IPS-18a (cell line): ENCODE data around the gene PRR7.

Source experiments
- H3K27ac ChIP-seq: one replicate; pipeline ENCODE4 v1.5.1; 2013; ENCODE audit warnings: low read length
- H3K27me3 ChIP-seq: one replicate; pipeline ENCODE4 v1.6.1; 2013; ENCODE audit warnings: mild to moderate bottlenecking, low read length; ENCODE audit not compliant: control insufficient read depth, insufficient read depth
- H3K36me3 ChIP-seq: one replicate; pipeline ENCODE4 v1.6.1; 2013; ENCODE audit warnings: low read depth, low read length; ENCODE audit not compliant: control insufficient read depth
- H3K4me1 ChIP-seq: one replicate; pipeline ENCODE4 v1.6.1; 2013; ENCODE audit warnings: low read depth, low read length; ENCODE audit not compliant: control insufficient read depth
- H3K4me3 ChIP-seq: one replicate; pipeline ENCODE4 v1.5.1; 2013; ENCODE audit warnings: low read length
- H3K9ac ChIP-seq: one replicate; pipeline ENCODE4 v1.6.1; 2013; ENCODE audit warnings: mild to moderate bottlenecking, low read length, moderate library complexity
- H3K9me3 ChIP-seq: one replicate; pipeline ENCODE4 v1.6.1; 2013; ENCODE audit warnings: low read depth, low read length; ENCODE audit not compliant: control insufficient read depth

PRR7 gene

DNA sequence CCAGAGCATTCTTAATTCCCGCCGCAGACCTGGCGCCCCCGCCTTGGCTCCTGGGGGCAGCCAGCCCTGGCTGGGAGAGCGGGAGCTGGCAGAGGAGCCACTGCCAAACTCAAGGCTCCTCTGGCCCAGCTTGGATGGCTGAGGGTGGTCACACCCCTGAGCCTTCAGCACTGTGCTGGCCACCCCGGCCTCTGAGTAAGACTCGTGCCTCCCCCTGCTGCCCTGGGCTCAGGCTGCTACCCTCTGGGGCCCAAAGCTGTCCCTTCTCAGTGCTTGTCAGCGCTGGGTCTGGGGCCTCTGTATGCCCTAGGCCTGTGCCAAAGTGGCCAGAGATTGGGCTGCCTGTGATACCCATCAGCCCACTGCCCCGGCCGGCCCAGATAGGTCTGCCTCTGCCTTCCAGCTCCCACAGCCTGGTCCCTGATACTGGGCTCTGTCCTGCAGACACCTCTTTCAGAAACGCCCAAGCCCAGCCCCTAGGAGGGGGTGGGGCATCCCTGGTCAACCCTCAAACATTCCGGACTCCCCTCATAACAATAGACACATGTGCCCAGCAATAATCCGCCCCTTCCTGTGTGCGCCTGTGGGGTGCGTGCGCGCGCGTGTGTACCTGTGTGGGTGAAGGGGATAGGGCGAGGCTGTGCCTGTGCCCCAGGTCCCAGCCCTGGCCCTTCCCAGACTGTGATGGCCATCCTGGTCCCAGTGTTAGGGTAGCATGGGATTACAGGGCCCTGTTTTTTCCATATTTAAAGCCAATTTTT lies 4.4 kb upstream of the PRR7 start:
- no peak overlapping the region for H3K9ac ChIP-seq
- no peak overlapping the region for H3K27ac ChIP-seq
- peaks cover 1% of the 10 kb centered on the region for H3K36me3 ChIP-seq
- no peak overlapping the region for H3K4me3 ChIP-seq
- no peaks in the 10 kb centered on the region for H3K9me3 ChIP-seq
- peaks cover 13% of the 10 kb centered on the region for H3K4me1 ChIP-seq
- peaks cover 15% of the 10 kb centered on the region for H3K27me3 ChIP-seq

GRCh38 chr5:177443144-177443983 lies 3.2 kb upstream of the PRR7 start:
- H3K4me1 ChIP-seq = peaks cover 17% of the 10 kb centered on the region
- H3K36me3 ChIP-seq = no peaks in the 10 kb centered on the region

GRCh38 chr5:177444106-177445051 lies 2.2 kb upstream of the PRR7 start:
- H3K36me3 ChIP-seq = no peaks in the 10 kb centered on the region
- no peak overlapping the region for H3K9ac ChIP-seq
- no peak overlapping the region for H3K4me3 ChIP-seq
- H3K27ac ChIP-seq = no peak overlapping the region
- H3K4me1 ChIP-seq = peaks cover 17% of the 10 kb centered on the region
- H3K27me3 ChIP-seq = peaks cover 26% of the 10 kb centered on the region
- no peaks in the 10 kb centered on the region for H3K9me3 ChIP-seq

More at GRCh38 chr5:177443144-177443983, 3.2 kb upstream of the PRR7 start:
- Histone ChIP-seq H3K4me3 (no peak overlapping the region), H3K9me3 (no peaks in the 10 kb centered on the region), H3K9ac (no peak overlapping the region), H3K27me3 (peaks cover 20% of the 10 kb centered on the region), H3K27ac (no peak overlapping the region)

DNA sequence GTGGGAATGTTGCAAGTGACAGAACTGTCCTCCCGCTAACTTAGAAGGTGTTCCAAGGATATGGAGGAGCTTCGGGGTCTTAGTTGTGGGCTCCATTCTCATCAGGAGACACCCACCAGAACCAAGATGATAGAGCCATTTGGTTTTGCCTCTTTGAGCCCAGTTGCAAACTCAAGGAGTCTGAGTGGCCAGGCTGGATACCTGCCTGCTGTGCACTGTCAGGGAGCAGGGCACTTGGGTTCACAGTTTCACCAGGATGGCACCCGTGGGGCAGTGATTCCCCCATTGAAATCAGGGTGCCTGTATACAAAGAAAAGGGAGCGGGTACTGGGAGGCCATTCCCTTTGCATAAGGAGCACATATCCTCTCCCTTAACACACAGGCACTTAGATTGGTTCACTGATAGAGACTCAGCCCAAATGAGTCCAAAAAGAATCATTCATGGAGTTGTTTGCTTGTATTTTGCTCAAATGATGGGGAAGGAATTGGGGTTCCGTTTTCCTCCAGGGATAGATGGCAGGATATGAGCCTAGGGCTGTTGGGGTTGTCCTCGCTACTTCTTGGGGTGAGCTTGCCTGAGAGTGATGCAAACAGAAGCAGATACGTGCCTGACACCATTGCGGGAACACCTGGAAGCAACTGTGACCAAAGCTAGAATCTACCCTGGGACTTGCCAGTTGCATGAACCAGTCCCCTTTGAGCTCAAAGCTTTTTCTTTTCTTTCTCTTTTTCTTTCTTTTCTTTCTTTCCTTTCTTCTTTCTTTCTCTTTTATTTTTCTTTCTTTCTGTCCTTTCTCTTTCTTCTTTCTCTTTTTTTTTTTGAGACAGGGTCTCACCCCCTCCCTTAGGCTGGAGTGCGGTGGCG lies 1.3 kb upstream of the PRR7 start:
- Histone ChIP-seq H3K36me3 (no peaks in the 10 kb centered on the region), H3K27ac (no peak overlapping the region), H3K4me3 (no peak overlapping the region), H3K27me3 (peaks cover 26% of the 10 kb centered on the region), H3K4me1 (peaks cover 14% of the 10 kb centered on the region), H3K9ac (peak overlapping the region; percentile 58), H3K9me3 (no peaks in the 10 kb centered on the region)

DNA sequence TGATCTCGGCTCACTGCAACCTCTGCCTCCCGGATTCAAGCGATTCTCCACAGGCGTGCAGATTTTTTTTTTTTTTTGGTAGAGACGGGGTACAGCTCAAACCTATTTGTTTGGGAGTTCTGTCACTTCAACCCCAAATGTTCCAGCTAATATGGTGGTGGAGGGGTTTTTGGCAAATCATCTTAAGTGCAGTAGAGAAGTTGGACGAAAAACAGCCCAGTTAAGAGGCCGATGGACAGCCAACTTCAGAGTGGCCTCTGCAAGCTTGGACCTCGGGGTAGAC lies 756 bp upstream of the PRR7 start:
- Histone ChIP-seq H3K4me1 (peaks cover 14% of the 10 kb centered on the region), H3K4me3 (peak overlapping the region; percentile 62), H3K36me3 (no peaks in the 10 kb centered on the region), H3K9ac (peak overlapping the region; percentile 58), H3K27ac (no peak overlapping the region), H3K27me3 (peaks cover 26% of the 10 kb centered on the region), H3K9me3 (no peaks in the 10 kb centered on the region)

DNA sequence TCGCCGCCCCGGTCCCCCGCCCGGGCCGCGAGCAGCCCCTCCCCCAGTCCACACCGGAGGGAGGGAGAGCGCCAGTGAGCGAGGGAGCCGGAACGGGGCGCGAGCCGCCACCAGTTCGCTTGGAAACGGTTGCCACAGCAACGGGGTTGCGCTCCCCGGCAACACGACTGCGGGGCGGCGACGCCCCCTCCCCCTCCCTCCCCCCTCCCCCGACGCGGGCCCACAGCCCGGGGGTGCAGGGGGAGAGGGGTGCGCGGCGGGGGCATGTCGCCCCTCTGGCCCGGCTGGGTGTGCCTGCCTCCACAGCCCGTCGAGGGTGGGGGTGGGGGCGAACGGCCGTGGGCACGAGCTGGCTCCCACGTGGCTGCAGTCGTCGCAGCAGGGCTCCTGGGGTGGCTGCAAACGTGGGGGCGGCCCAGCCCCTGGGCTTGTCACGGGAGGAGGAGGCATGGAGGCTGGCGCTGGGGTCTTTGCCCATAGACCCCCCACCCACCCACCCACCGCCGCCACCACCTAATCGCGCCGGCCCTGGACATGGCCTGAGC lies 524 bp downstream of the PRR7 start:
- H3K9me3 ChIP-seq = no peaks in the 10 kb centered on the region
- H3K9ac ChIP-seq = peak overlapping the region; percentile 69
- peaks cover 31% of the 10 kb centered on the region for H3K27me3 ChIP-seq
- no peak overlapping the region for H3K27ac ChIP-seq
- peak overlapping the region; percentile 62 for H3K4me3 ChIP-seq
- peaks cover 14% of the 10 kb centered on the region for H3K4me1 ChIP-seq
- no peaks in the 10 kb centered on the region for H3K36me3 ChIP-seq

GRCh38 chr5:177447611-177448243 lies 1.1 kb downstream of the PRR7 start:
- no peak overlapping the region for H3K27ac ChIP-seq
- H3K4me1 ChIP-seq = peaks cover 14% of the 10 kb centered on the region
- no peaks in the 10 kb centered on the region for H3K36me3 ChIP-seq
- peak overlapping the region; percentile 69 for H3K9ac ChIP-seq
- peak overlapping the region; percentile 56 for H3K4me3 ChIP-seq
- no peaks in the 10 kb centered on the region for H3K9me3 ChIP-seq
- peaks cover 31% of the 10 kb centered on the region for H3K27me3 ChIP-seq

DNA sequence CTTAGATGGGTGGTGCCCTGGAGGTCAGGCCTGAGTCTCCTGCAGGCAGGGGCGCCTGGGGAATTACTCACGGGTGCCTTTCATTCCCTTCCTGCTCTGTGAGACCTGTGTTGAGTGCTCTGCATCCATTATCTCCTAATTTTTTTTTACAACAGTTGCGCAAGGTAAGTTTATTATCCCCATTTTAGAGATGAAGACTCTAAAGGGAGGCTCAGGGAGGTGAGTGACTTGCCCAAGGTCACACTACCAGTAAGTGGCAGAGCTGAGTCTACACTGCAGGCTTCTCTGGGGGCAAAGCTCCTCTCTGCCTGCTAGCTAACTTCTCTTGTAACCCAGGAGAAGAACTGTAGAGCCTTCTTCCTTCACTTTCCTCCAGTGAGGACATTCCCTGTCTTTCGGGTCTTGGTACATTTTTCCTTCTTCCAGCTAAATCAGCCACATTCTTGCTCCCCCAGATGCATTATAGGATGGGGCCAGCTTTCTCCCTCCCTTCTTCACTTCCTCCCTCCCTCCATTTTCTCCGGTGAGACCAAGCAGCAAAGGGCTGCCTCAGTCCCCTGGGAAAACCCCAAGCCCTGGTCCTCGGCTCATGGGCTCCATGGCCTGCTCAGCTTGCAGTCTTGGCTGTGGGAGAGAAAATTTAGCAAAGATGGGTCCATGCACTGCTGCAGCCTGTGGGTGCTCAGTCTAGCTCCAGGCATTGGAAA lies 1.8 kb downstream of the PRR7 start:
- H3K36me3 ChIP-seq = no peaks in the 10 kb centered on the region
- peak overlapping the region; percentile 56 for H3K4me3 ChIP-seq
- no peaks in the 10 kb centered on the region for H3K9me3 ChIP-seq
- peaks cover 34% of the 10 kb centered on the region for H3K27me3 ChIP-seq
- no peak overlapping the region for H3K27ac ChIP-seq
- H3K9ac ChIP-seq = peak overlapping the region; percentile 69
- H3K4me1 ChIP-seq = peaks cover 14% of the 10 kb centered on the region

DNA sequence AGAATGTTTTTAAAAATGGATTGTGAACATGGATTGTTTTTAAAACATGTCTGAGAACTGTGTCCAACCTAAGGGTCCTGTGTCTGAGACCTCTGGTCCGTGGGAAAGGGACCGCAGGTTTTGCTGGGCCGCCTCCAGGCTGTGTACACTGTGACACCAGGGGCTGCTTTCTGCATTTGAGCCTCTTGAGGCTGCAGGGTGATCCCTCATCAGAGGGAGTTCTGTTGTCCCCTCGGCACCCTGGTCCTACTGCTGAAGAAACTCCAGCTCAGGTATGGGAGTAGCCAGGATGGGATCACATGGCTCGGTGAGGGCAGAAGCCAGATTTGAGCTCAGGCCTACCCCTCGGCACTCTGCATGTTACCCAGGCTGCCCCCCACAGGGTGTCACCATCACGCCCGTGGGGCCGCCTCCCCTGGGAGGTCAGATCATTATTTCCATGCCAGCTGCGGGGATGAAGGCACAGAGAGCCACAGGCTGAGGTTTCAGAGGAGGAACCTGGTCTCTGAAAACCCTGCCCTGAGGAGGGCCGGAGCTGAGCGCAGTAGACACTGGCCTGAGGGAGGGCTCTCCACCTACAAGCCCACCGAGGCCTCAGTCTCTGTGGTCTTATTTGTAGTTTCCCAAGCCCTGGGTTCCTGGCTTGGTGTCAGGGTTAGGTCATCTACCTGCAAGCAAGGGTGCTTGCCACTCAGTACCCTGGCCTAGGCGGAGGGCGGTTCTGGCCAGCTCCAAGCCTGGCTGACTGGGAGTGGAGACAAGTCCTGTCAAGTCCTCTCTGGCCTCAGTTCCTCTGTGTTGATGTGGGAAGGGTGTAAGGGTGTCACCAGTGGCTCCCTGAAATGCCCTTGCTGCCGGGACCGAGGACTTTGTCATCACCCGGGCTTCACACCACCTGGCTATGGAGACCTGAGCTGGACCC lies 2.8 kb downstream of the PRR7 start:
- Histone ChIP-seq H3K4me3 (no peak overlapping the region), H3K36me3 (no peaks in the 10 kb centered on the region), H3K27me3 (peaks cover 41% of the 10 kb centered on the region), H3K27ac (no peak overlapping the region), H3K9ac (no peak overlapping the region), H3K9me3 (no peaks in the 10 kb centered on the region), H3K4me1 (peaks cover 14% of the 10 kb centered on the region)
